HCT116 (cell line): ENCODE measurements around the gene SEH1L. TPM values are rescaled to one million over a fixed set of nuclear protein-coding genes. Genes with fewer than 3 reads are reported as not detected.

Source experiments
- ATAC-seq: fragments of 200-7000 bp; cut with Tn5 transposase; 2 replicates; pipeline ENCODE4 v1.9.1; 2020; ENCODE audit warnings: mild to moderate bottlenecking, moderate library complexity
- BruUV-seq: library from RNA; stranded (reverse); fragments of 400-500 nt; replicated peaks from 2 replicates; lab custom pipeline; 2021; lab: Mats Ljungman, UMichigan
- CTCF ChIA-PET: fragments of 300-600 bp; sonication (Branson Sonifier 250); formaldehyde crosslinking; loops from one replicate; lab custom pipeline; 2021; ENCODE audit warnings: antibody characterized with exemption; lab: Charles Lee
- POLR2A ChIA-PET: fragments of 300-600, 350-600 bp; sonication (Branson Sonifier 250); formaldehyde crosslinking; loops from one replicate; lab custom pipeline; 2021; ENCODE audit warnings: antibody characterized with exemption; lab: Charles Lee
- RAD21 ChIA-PET, 2 experiments: fragments of 300-600 bp; sonication (Branson Sonifier 250); formaldehyde crosslinking; loops; one replicate each; lab custom pipeline; 2023; ENCODE audit warnings: low total read pairs in 2 of 2; ENCODE audit not compliant: uncharacterized antibody in 2 of 2, unreplicated experiment in 2 of 2, low non-redundant PET in 1 of 2; lab: Charles Lee
- DNase-seq: peaks from one replicate; pipeline ENCODE4 v3.0.0-alpha.2; 2010; ENCODE audit warnings: low read depth, low spot score
- H2AFZ ChIP-seq: fragments of 200-600 bp; shearing (Covaris generic), sonication (generic); 2 replicates; pipeline ENCODE4 v1.6.1; 2017; ENCODE audit warnings: low read depth, mixed run types, mixed read lengths, antibody characterized with exemption, low read length; ENCODE audit not compliant: poor library complexity, severe bottlenecking
- H3K27ac ChIP-seq: 2 replicates; pipeline ENCODE4 v1.5.1; 2012; ENCODE audit warnings: low read depth, low read length
- H3K27me3 ChIP-seq: fragments of 200-600 bp; sonication (generic); 2 replicates; pipeline ENCODE4 v1.6.1; 2016; ENCODE audit warnings: mixed run types, low read length, mixed read lengths; ENCODE audit not compliant: insufficient read depth
- H3K36me3 ChIP-seq, 2 experiments: fragments of 200-500 bp in 1 of 2; fragments of 200-600 bp in 1 of 2; sonication (Bioruptor generic) in 1 of 2; sonication (generic) in 1 of 2; 2 replicates each; pipeline versions ENCODE4 v1.5.1 to v1.6.1; 2014 to 2016; ENCODE audit warnings: low read length in 2 of 2, inconsistent platforms in 1 of 2, mixed read lengths in 1 of 2, mixed run types in 1 of 2; ENCODE audit not compliant: insufficient read depth in 2 of 2, control insufficient read depth in 1 of 2
- H3K4me1 ChIP-seq, 2 experiments: fragments of 200-600 bp in 1 of 2; sonication (generic) in 1 of 2; 2 replicates each; pipeline versions ENCODE4 v1.5.1 to v1.6.1; 2012 to 2017; ENCODE audit warnings: low read length in 2 of 2, inconsistent platforms in 1 of 2, mild to moderate bottlenecking in 1 of 2, mixed read lengths in 1 of 2, mixed run types in 1 of 2, moderate library complexity in 1 of 2; ENCODE audit not compliant: insufficient read depth in 2 of 2, control insufficient read depth in 1 of 2
- H3K4me2 ChIP-seq: fragments of 200-600 bp; sonication (generic); 2 replicates; pipeline ENCODE4 v1.6.1; 2017; ENCODE audit warnings: mixed run types, low read length, mixed read lengths
- H3K4me3 ChIP-seq, 2 experiments: fragments of 200-600 bp in 1 of 2; sonication (generic) in 1 of 2; replicated peaks in 1 of 2; 2 replicates each; pipeline ENCODE4 v1.5.1; 2011 to 2016; ENCODE audit warnings: low read length in 2 of 2, control low read depth in 1 of 2, low read depth in 1 of 2, mild to moderate bottlenecking in 1 of 2, mixed read lengths in 1 of 2, mixed run types in 1 of 2
- H3K79me2 ChIP-seq: fragments of 200-600 bp; sonication (generic); 2 replicates; pipeline ENCODE4 v1.6.1; 2017; ENCODE audit warnings: mild to moderate bottlenecking, mixed run types, low read length, moderate library complexity, mixed read lengths; ENCODE audit not compliant: insufficient read depth
- H3K9ac ChIP-seq: fragments of 200-600 bp; sonication (generic); 2 replicates; pipeline ENCODE4 v1.6.1; 2016; ENCODE audit warnings: low read length, mixed read lengths
- H3K9me2 ChIP-seq: fragments of 200-600 bp; sonication (generic), shearing (Covaris generic); 2 replicates; pipeline ENCODE4 v1.6.1; 2017; ENCODE audit warnings: mixed run types, mild to moderate bottlenecking, moderate library complexity; ENCODE audit not compliant: insufficient read depth
- H3K9me3 ChIP-seq, 2 experiments: fragments of 200-500 bp in 1 of 2; fragments of 200-600 bp in 1 of 2; sonication (Bioruptor generic) in 1 of 2; sonication (generic) in 1 of 2; 2 replicates each; pipeline ENCODE4 v1.6.1; 2014 to 2017; ENCODE audit warnings: low read length in 2 of 2, mixed read lengths in 2 of 2, inconsistent platforms in 1 of 2, low read depth in 1 of 2, mild to moderate bottlenecking in 1 of 2, mixed run types in 1 of 2, moderate library complexity in 1 of 2; ENCODE audit not compliant: control insufficient read depth in 1 of 2, insufficient read depth in 1 of 2
- H4K20me1 ChIP-seq: fragments of 200-600 bp; sonication (generic), shearing (Covaris generic); 2 replicates; pipeline ENCODE4 v1.6.1; 2017; ENCODE audit warnings: mixed run types, mild to moderate bottlenecking, moderate library complexity; ENCODE audit not compliant: insufficient read depth
- CBX3 ChIP-seq: IDR thresholded peaks from 2 replicates; pipeline ENCODE4 v1.6.1; 2012; ENCODE audit warnings: low read depth
- CEBPB ChIP-seq: IDR thresholded peaks from 2 replicates; pipeline ENCODE4 v1.6.1; 2012; ENCODE audit warnings: low read depth
- ELF1 ChIP-seq: IDR thresholded peaks from 2 replicates; pipeline ENCODE4 v1.6.1; 2012; ENCODE audit warnings: low read depth, borderline replicate concordance
- EZH2 ChIP-seq: fragments of 200-600 bp; sonication (generic); IDR thresholded peaks from 2 replicates; pipeline ENCODE4 v1.6.1; 2017; ENCODE audit warnings: antibody characterized with exemption, mixed run types
- EZH2phosphoT487 ChIP-seq: fragments of 200-600 bp; IDR thresholded peaks from 2 replicates; pipeline ENCODE4 v1.6.1; 2018; ENCODE audit warnings: antibody characterized with exemption, borderline replicate concordance
- FOSL1 ChIP-seq: IDR thresholded peaks from 2 replicates; pipeline ENCODE4 v1.6.1; 2012; ENCODE audit warnings: low read depth
- JUND ChIP-seq: IDR thresholded peaks from 2 replicates; pipeline ENCODE4 v1.6.1; 2012
- POLR2AphosphoS5 ChIP-seq: IDR thresholded peaks from 2 replicates; pipeline ENCODE4 v1.6.1; 2011; ENCODE audit warnings: mild to moderate bottlenecking, low read depth, low read length, moderate library complexity
- RAD21 ChIP-seq: IDR thresholded peaks from 2 replicates; pipeline ENCODE4 v1.6.1; 2012; ENCODE audit warnings: low read depth, mild to moderate bottlenecking
- SP1 ChIP-seq: IDR thresholded peaks from 2 replicates; pipeline ENCODE4 v1.6.1; 2012; ENCODE audit warnings: low read depth
- SRF ChIP-seq: IDR thresholded peaks from 2 replicates; pipeline ENCODE4 v1.6.1; 2012; ENCODE audit warnings: low read depth
- TCF7L2 ChIP-seq: IDR thresholded peaks from 2 replicates; pipeline ENCODE4 v1.7.0; 2011; ENCODE audit warnings: borderline replicate concordance, inconsistent platforms; ENCODE audit not compliant: insufficient read depth, insufficient read length; ENCODE audit errors: extremely low read depth
- YY1 ChIP-seq: IDR thresholded peaks from 2 replicates; pipeline ENCODE4 v1.6.1; 2011; ENCODE audit warnings: low read length, low read depth, moderate library complexity, mild to moderate bottlenecking; ENCODE audit not compliant: insufficient replicate concordance; ENCODE audit errors: extremely low read depth
- ZNF274 ChIP-seq: fragments of 200-500 bp; sonication (Bioruptor generic); IDR thresholded peaks from 2 replicates; pipeline ENCODE4 v1.6.1; 2014; ENCODE audit warnings: mild to moderate bottlenecking, low read depth, low read length, inconsistent platforms
- intact Hi-C: fragments of 100-400 bp; cut with micrococcal nuclease; formaldehyde crosslinking; loops from 2 replicates; pipeline ENCODE4 v1.10.0; 2022
- total RNA-seq: library from RNA; stranded (reverse); gene quantifications from one replicate; pipeline ENCODE4 v1.2.1, GENCODE V29; 2021; ENCODE audit not compliant: unreplicated experiment
- TF ChIP-seq, protein P1 (sequence below), 3 experiments: fragments of 200-600 bp in 1 of 3; sonication (generic) in 1 of 3; IDR thresholded peaks in 2 of 3; conservative IDR thresholded peaks in 1 of 3; 2 replicates each; pipeline ENCODE4 v1.5.1; 2012 to 2017; ENCODE audit warnings: low read depth in 2 of 3, low read length in 2 of 3, antibody characterized with exemption in 1 of 3, borderline replicate concordance in 1 of 3, control low read depth in 1 of 3, mild to moderate bottlenecking in 1 of 3, mixed read lengths in 1 of 3, mixed run types in 1 of 3, moderate library complexity in 1 of 3; ENCODE audit not compliant: insufficient read depth in 1 of 3

Gene SEH1L
- total RNA-seq, 1 experiment from 2014 or later = 83.7 TPM

DNA sequence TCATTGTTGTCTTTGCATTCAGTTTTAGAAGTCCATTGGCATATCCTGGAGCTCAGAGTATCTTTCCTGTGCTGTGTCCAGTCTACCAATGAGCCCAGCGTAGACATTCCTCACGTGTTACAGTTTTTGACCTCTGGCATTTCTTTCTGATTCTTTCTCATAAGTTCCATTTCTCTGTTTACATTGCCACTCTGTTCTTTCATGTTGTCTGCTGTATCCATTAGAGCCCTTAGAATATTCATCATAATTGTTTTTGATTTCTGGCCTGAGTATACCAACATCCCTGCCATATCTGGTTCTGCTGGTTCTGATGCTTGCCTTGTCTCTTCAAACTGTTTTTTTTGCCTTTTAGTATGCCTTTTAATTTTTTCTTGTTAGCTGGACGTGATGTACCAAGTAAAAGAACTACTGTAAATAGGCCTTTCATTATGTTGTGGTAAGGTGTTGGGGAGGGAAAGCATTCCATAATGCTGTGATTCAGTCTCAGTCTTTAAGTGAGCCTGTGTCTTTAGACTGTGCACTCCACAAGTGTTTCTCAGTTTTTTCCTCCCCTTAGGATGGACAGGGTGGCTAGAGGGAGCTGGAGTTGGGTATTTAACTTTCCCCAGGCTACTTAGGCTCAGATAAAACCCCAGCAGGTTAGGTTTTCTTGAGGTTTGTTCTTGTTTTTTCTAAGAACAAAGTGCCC is 78.9 kb downstream of the SEH1L start:
- Histone ChIP-seq H3K27me3 (no peaks in the 10 kb centered on the region), H4K20me1 (no peaks in the 10 kb centered on the region), H3K9me2 (no peaks in the 10 kb centered on the region), H3K79me2 (peaks cover 65% of the 10 kb centered on the region), H3K4me3 (no peak overlapping the region), H3K27ac (no peak overlapping the region), H2AFZ (no peak overlapping the region), H3K9me3 (no peaks in the 10 kb centered on the region), H3K36me3 (peaks cover 12 to 23% of the 10 kb centered on the region in 2 experiments; a peak in 3 of 4 replicates), H3K4me2 (no peak overlapping the region), H3K4me1 (no peaks in the 10 kb centered on the region), H3K9ac (no peak overlapping the region)
- intact Hi-C loops = no loop called here
- RAD21 ChIA-PET = no interaction called here
- CTCF ChIA-PET = no interaction called here
- POLR2A ChIA-PET = no interaction called here
- no peak for TF ChIP-seq ELF1
- no peak for TF ChIP-seq SP1
- TF ChIP-seq CBX3 = no peak
- TF ChIP-seq YY1 = no peak
- no peak for TF ChIP-seq CEBPB
- no peak for TF ChIP-seq RAD21
- TF ChIP-seq EZH2phosphoT487 = no peak
- TF ChIP-seq TCF7L2 = no peak
- TF ChIP-seq ZNF274 = no peak
- no peak for TF ChIP-seq SRF
- no TSS peak for BruUV-seq
- no peak for DNase-seq
- ATAC-seq = no peak

DNA sequence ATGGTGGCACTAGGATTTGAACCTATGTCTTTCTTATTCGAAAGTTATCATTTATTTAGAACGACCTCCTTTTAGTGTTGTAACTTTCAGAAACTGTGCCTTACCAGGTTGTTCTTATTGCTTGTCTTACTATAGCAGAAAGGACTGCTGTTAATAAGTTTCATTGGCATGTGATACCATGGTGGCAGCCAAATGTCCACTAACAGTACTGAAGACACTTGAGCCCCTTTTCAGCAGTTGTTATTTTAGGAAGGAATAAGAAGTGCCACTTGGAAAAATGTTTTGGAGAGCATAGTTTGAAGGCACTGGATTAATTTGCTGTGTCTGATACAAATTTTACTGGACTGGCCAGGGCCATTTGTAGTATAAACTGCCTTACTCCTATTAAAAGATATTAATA is 81.1 kb downstream of the SEH1L start:
- Histone ChIP-seq H3K9ac (no peak overlapping the region), H3K9me3 (no peaks in the 10 kb centered on the region), H3K4me2 (no peak overlapping the region), H3K79me2 (peaks cover 56% of the 10 kb centered on the region), H4K20me1 (no peaks in the 10 kb centered on the region), H2AFZ (no peak overlapping the region), H3K4me3 (no peak overlapping the region), H3K27me3 (no peaks in the 10 kb centered on the region), H3K27ac (no peak overlapping the region), H3K4me1 (no peaks in the 10 kb centered on the region), H3K9me2 (no peaks in the 10 kb centered on the region), H3K36me3 (peaks cover 12 to 22% of the 10 kb centered on the region in 2 experiments; a peak in 3 of 4 replicates)
- ATAC-seq (no peak), DNase-seq (no peak)
- CTCF ChIA-PET = no interaction called here
- intact Hi-C loops = no loop called here
- RAD21 ChIA-PET = no interaction called here
- POLR2A ChIA-PET = no interaction called here
- no TSS peak for BruUV-seq
- TF ChIP-seq EZH2phosphoT487 (no peak), TCF7L2 (no peak), CBX3 (no peak), SP1 (no peak), CEBPB (no peak), RAD21 (no peak), FOSL1 (no peak), ZNF274 (no peak), POLR2AphosphoS5 (no peak), JUND (no peak), EZH2 (no peak)
- TF ChIP-seq, protein P1, sequence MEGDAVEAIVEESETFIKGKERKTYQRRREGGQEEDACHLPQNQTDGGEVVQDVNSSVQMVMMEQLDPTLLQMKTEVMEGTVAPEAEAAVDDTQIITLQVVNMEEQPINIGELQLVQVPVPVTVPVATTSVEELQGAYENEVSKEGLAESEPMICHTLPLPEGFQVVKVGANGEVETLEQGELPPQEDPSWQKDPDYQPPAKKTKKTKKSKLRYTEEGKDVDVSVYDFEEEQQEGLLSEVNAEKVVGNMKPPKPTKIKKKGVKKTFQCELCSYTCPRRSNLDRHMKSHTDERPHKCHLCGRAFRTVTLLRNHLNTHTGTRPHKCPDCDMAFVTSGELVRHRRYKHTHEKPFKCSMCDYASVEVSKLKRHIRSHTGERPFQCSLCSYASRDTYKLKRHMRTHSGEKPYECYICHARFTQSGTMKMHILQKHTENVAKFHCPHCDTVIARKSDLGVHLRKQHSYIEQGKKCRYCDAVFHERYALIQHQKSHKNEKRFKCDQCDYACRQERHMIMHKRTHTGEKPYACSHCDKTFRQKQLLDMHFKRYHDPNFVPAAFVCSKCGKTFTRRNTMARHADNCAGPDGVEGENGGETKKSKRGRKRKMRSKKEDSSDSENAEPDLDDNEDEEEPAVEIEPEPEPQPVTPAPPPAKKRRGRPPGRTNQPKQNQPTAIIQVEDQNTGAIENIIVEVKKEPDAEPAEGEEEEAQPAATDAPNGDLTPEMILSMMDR (IDR thresholded peaks at IDR 0.05 in 2 of 3, conservative IDR thresholded peaks at IDR 0.05 in 1 of 3; ENCODE audit: borderline replicate concordance in 1 of 3, insufficient read depth in 1 of 3, low read depth in 2 of 3, low read length in 2 of 3) = no peak
